ENCODE measurements around the gene TMEM187. TPM values are rescaled to one million over a fixed set of nuclear protein-coding genes. Genes with fewer than 3 reads are reported as not detected.

TMEM187 gene
- total and polyA plus RNA-seq, 8 donors = 3.9 to 13.5 (median 6.3) TPM

GRCh38 chrX:153968754-153969124 is 3.8 kb upstream of the TMEM187 start:
- H3K9me3 ChIP-seq = no peaks in the 10 kb centered on the region
- ATAC-seq (no peak), DNase-seq (no peak)

GRCh38 chrX:153969125-153969903 is 3.2 kb upstream of the TMEM187 start:
- peak overlapping the region; percentile 23 to 84 for H3K27ac ChIP-seq
- peak overlapping the region; percentile 24 to 72 for H3K4me3 ChIP-seq
- H3K4me1 ChIP-seq = peaks cover 12 to 56% of the 10 kb centered on the region in 2 donors
- no peaks in the 10 kb centered on the region for H3K9me3 ChIP-seq
- DNase-seq (peak in 1 of 4 donors; percentile 32), ATAC-seq (no peak)
- no peak for TF ChIP-seq CTCF (IDR thresholded peaks at IDR 0.05)
- H3K27me3 ChIP-seq = no peaks in the 10 kb centered on the region
- intact Hi-C loops (cut with DNase I) = no loop called here
- no peaks in the 10 kb centered on the region for H3K36me3 ChIP-seq

More at GRCh38 chrX:153968754-153969124, 3.8 kb upstream of the TMEM187 start:
- Histone ChIP-seq H3K36me3 (peaks cover 0 to 6% of the 10 kb centered on the region in 2 donors), H3K27me3 (no peaks in the 10 kb centered on the region), H3K4me3 (peak overlapping the region in 1 of 2 donors; percentile 72), H3K4me1 (peaks cover 8 to 50% of the 10 kb centered on the region in 2 donors), H3K27ac (peak overlapping the region; percentile 13 to 84)
- TF ChIP-seq CTCF (IDR thresholded peaks at IDR 0.05) = no peak
- intact Hi-C loops (cut with DNase I) = no loop called here

GRCh38 chrX:153969904-153970356 is 2.6 kb upstream of the TMEM187 start:
- H3K27me3 ChIP-seq = no peaks in the 10 kb centered on the region
- no peaks in the 10 kb centered on the region for H3K9me3 ChIP-seq
- peak in 3 of 4 donors; percentile 44 to 64 (median 50) for DNase-seq
- no peak for TF ChIP-seq CTCF (IDR thresholded peaks at IDR 0.05)
- peaks cover 12 to 62% of the 10 kb centered on the region in 2 donors for H3K4me1 ChIP-seq
- ATAC-seq = no peak
- intact Hi-C loops (cut with DNase I) = no loop called here
- peak overlapping the region; percentile 48 to 84 for H3K27ac ChIP-seq
- no peaks in the 10 kb centered on the region for H3K36me3 ChIP-seq
- H3K4me3 ChIP-seq = peak overlapping the region; percentile 24 to 72

GRCh38 chrX:153970357-153971123 is 2.0 kb upstream of the TMEM187 start:
- Histone ChIP-seq H3K27ac (peak overlapping the region; percentile 98 to 99), H3K36me3 (no peaks in the 10 kb centered on the region), H3K4me3 (peak overlapping the region; percentile 72 to 88), H3K27me3 (no peaks in the 10 kb centered on the region), H3K9me3 (no peaks in the 10 kb centered on the region), H3K4me1 (peaks cover 12 to 59% of the 10 kb centered on the region in 2 donors)
- intact Hi-C loops (cut with DNase I) = no loop called here
- peak in 3 of 4 donors; percentile 52 to 73 (median 58) for DNase-seq
- peak; percentile 27 for ATAC-seq
- no peak for TF ChIP-seq CTCF (IDR thresholded peaks at IDR 0.05)

- DNase-seq = peak; percentile 87 to 95 (median 91)
- ATAC-seq = peak; percentile 81
- H3K9me3 ChIP-seq = no peaks in the 10 kb centered on the region
- peak overlapping the region; percentile 98 to 99 for H3K27ac ChIP-seq
- intact Hi-C loops (cut with DNase I) = no loop called here
- H3K27me3 ChIP-seq = no peaks in the 10 kb centered on the region
- peaks cover 12 to 54% of the 10 kb centered on the region in 2 donors for H3K4me1 ChIP-seq
- no peak for TF ChIP-seq CTCF (IDR thresholded peaks at IDR 0.05)
- H3K4me3 ChIP-seq = peak overlapping the region; percentile 72 to 88
- H3K36me3 ChIP-seq = no peaks in the 10 kb centered on the region
Measured at GRCh38 chrX:153971124-153971449, 1.5 kb upstream of the TMEM187 start.
